Naive B cell (primary cell): ENCODE data around the gene HILPDA. TPM values are rescaled to one million over a fixed set of nuclear protein-coding genes. Genes with fewer than 3 reads are reported as not detected.

Experiments
- ATAC-seq, 2 donors: fragments of 150-1000 bp; cut with Tn5 transposase; 2 replicates each; pipeline ENCODE4 v1.10.0; 2021; ENCODE audit warnings: low read depth in 2 of 2, mild to moderate bottlenecking in 2 of 2, moderate library complexity in 2 of 2
- DNase-seq: peaks from one replicate; pipeline ENCODE4 v3.0.0; 2022
- H3K27ac Mint-ChIP-seq, 6 donors: one replicate each; pipeline ENCODE4 v1.8.0; 2020 to 2022; ENCODE audit warnings: mild to moderate bottlenecking in 6 of 6, mixed read lengths in 6 of 6, moderate library complexity in 5 of 6, inconsistent platforms in 2 of 6
- H3K27me3 Mint-ChIP-seq, 3 donors: one replicate each; pipeline ENCODE4 v1.8.0; 2021 to 2022; ENCODE audit warnings: mixed read lengths in 3 of 3, mild to moderate bottlenecking in 1 of 3
- H3K36me3 Mint-ChIP-seq, 2 donors: one replicate each; pipeline ENCODE4 v1.8.0; 2020 to 2022; ENCODE audit warnings: mixed read lengths in 2 of 2, inconsistent platforms in 1 of 2, mild to moderate bottlenecking in 1 of 2
- H3K4me1 Mint-ChIP-seq, 3 donors: one replicate each; pipeline ENCODE4 v1.8.0; 2020 to 2022; ENCODE audit warnings: mixed read lengths in 3 of 3, inconsistent platforms in 1 of 3, mild to moderate bottlenecking in 1 of 3, moderate library complexity in 1 of 3
- H3K4me3 Mint-ChIP-seq, 8 donors: one replicate each; pipeline ENCODE4 v1.8.0; 2020 to 2022; ENCODE audit warnings: mild to moderate bottlenecking in 8 of 8, mixed read lengths in 8 of 8, moderate library complexity in 8 of 8, inconsistent platforms in 2 of 8
- H3K9me3 Mint-ChIP-seq, 7 donors: one replicate each; pipeline ENCODE4 v1.8.0; 2020 to 2022; ENCODE audit warnings: mixed read lengths in 7 of 7, mild to moderate bottlenecking in 5 of 7, inconsistent platforms in 2 of 7, moderate library complexity in 1 of 7
- polyA plus RNA-seq, 6 donors: library from polyadenylated mRNA; unstranded; fragments of 300-500 nt; fragmentation: Illumina TruSeq; gene quantifications; one replicate each; pipeline ENCODE4 v1.2.3, GENCODE V29; 2021; ENCODE audit warnings: low read depth in 6 of 6

The HILPDA gene
- polyA plus RNA-seq, 6 donors from 2014 or later = 11.2 to 20.3 (median 13.1) TPM

- H3K36me3 Mint-ChIP-seq = no peaks in the 10 kb centered on the region
- DNase-seq (no peak), ATAC-seq (no peak)
- no peak overlapping the region for H3K4me3 Mint-ChIP-seq
- H3K27ac Mint-ChIP-seq = no peak overlapping the region
- peaks cover 0 to 7% (median 0%) of the 10 kb centered on the region in 3 donors for H3K27me3 Mint-ChIP-seq
- H3K4me1 Mint-ChIP-seq = no peaks in the 10 kb centered on the region
- no peaks in the 10 kb centered on the region for H3K9me3 Mint-ChIP-seq
These were observed 34.3 kb upstream of the HILPDA start for GRCh38 chr7:128421384-128421783.

GRCh38 chr7:128422037-128422436 lies 33.6 kb upstream of the HILPDA start:
- H3K36me3 Mint-ChIP-seq = no peaks in the 10 kb centered on the region
- ATAC-seq (no peak), DNase-seq (no peak)
- no peak overlapping the region for H3K4me3 Mint-ChIP-seq
- no peaks in the 10 kb centered on the region for H3K4me1 Mint-ChIP-seq
- peaks cover 0 to 7% (median 0%) of the 10 kb centered on the region in 3 donors for H3K27me3 Mint-ChIP-seq
- peak overlapping the region in 1 of 6 donors; percentile 30 for H3K27ac Mint-ChIP-seq
- no peaks in the 10 kb centered on the region for H3K9me3 Mint-ChIP-seq

- no peak for ATAC-seq
These were observed 32.8 kb upstream of the HILPDA start for GRCh38 chr7:128422842-128423241.

GRCh38 chr7:128424686-128425275 lies 30.9 kb upstream of the HILPDA start:
- no peak overlapping the region for H3K27ac Mint-ChIP-seq
- H3K4me1 Mint-ChIP-seq = no peaks in the 10 kb centered on the region
- H3K36me3 Mint-ChIP-seq = no peaks in the 10 kb centered on the region
- H3K9me3 Mint-ChIP-seq = no peaks in the 10 kb centered on the region
- DNase-seq = no peak
- peaks cover 0 to 6% (median 5%) of the 10 kb centered on the region in 3 donors for H3K27me3 Mint-ChIP-seq
- ATAC-seq = no peak
- H3K4me3 Mint-ChIP-seq = no peak overlapping the region

More at GRCh38 chr7:128422842-128423241, 32.8 kb upstream of the HILPDA start:
- no peak overlapping the region for H3K4me3 Mint-ChIP-seq
- no peak for DNase-seq
- no peaks in the 10 kb centered on the region for H3K9me3 Mint-ChIP-seq
- H3K4me1 Mint-ChIP-seq = no peaks in the 10 kb centered on the region
- peak overlapping the region in 1 of 6 donors; percentile 54 for H3K27ac Mint-ChIP-seq
- H3K36me3 Mint-ChIP-seq = no peaks in the 10 kb centered on the region
- peaks cover 0 to 7% (median 0%) of the 10 kb centered on the region in 3 donors for H3K27me3 Mint-ChIP-seq

GRCh38 chr7:128425850-128426249 lies 29.8 kb upstream of the HILPDA start:
- H3K4me1 Mint-ChIP-seq = no peaks in the 10 kb centered on the region
- no peaks in the 10 kb centered on the region for H3K9me3 Mint-ChIP-seq

GRCh38 chr7:128427289-128427891 lies 28.3 kb upstream of the HILPDA start:
- H3K36me3 Mint-ChIP-seq = no peaks in the 10 kb centered on the region
- no peak overlapping the region for H3K4me3 Mint-ChIP-seq
- H3K9me3 Mint-ChIP-seq = no peaks in the 10 kb centered on the region
- no peak overlapping the region for H3K27ac Mint-ChIP-seq
- ATAC-seq = peak; percentile 50 to 77
- DNase-seq = peak; percentile 47
- peaks cover 0 to 8% (median 6%) of the 10 kb centered on the region in 3 donors for H3K27me3 Mint-ChIP-seq
- no peaks in the 10 kb centered on the region for H3K4me1 Mint-ChIP-seq

More at GRCh38 chr7:128425850-128426249, 29.8 kb upstream of the HILPDA start:
- peak; percentile 58 for DNase-seq
- H3K36me3 Mint-ChIP-seq = no peaks in the 10 kb centered on the region
- peaks cover 0 to 8% (median 6%) of the 10 kb centered on the region in 3 donors for H3K27me3 Mint-ChIP-seq
- no peak overlapping the region for H3K27ac Mint-ChIP-seq
- ATAC-seq = peak; percentile 28 to 75
- H3K4me3 Mint-ChIP-seq = no peak overlapping the region

GRCh38 chr7:128430207-128430606 lies 25.5 kb upstream of the HILPDA start:
- DNase-seq (no peak), ATAC-seq (no peak)
- Mint-ChIP-seq H3K4me3 (peak overlapping the region in 1 of 8 donors; percentile 30), H3K36me3 (no peaks in the 10 kb centered on the region), H3K27ac (peak overlapping the region in 1 of 6 donors; percentile 58), H3K9me3 (no peaks in the 10 kb centered on the region), H3K27me3 (peaks cover 0 to 8% (median 6%) of the 10 kb centered on the region in 3 donors), H3K4me1 (no peaks in the 10 kb centered on the region)

GRCh38 chr7:128431221-128431620 lies 24.5 kb upstream of the HILPDA start:
- H3K4me1 Mint-ChIP-seq = peaks cover 0 to 6% (median 6%) of the 10 kb centered on the region in 3 donors
- H3K36me3 Mint-ChIP-seq = no peaks in the 10 kb centered on the region
- no peak overlapping the region for H3K4me3 Mint-ChIP-seq
- ATAC-seq = no peak
- H3K27ac Mint-ChIP-seq = peak overlapping the region in 1 of 6 donors; percentile 39
- no peaks in the 10 kb centered on the region for H3K9me3 Mint-ChIP-seq
- H3K27me3 Mint-ChIP-seq = peaks cover 0 to 8% (median 6%) of the 10 kb centered on the region in 3 donors
- DNase-seq = no peak

- ATAC-seq = no peak
- Mint-ChIP-seq H3K4me3 (no peak overlapping the region), H3K36me3 (no peaks in the 10 kb centered on the region), H3K27ac (no peak overlapping the region), H3K9me3 (no peaks in the 10 kb centered on the region), H3K4me1 (peaks cover 4 to 6% (median 6%) of the 10 kb centered on the region in 3 donors), H3K27me3 (peaks cover 0 to 8% (median 6%) of the 10 kb centered on the region in 3 donors)
- DNase-seq = no peak
These were observed 23.9 kb upstream of the HILPDA start for GRCh38 chr7:128431754-128432153.

GRCh38 chr7:128434413-128435326 lies 21.0 kb upstream of the HILPDA start:
- peaks cover 22 to 31% (median 27%) of the 10 kb centered on the region in 3 donors for H3K4me1 Mint-ChIP-seq
- H3K27me3 Mint-ChIP-seq = peaks cover 0 to 4% (median 2%) of the 10 kb centered on the region in 3 donors
- ATAC-seq = no peak
- H3K27ac Mint-ChIP-seq = peak overlapping the region in 1 of 6 donors; percentile 82
- DNase-seq = no peak
- H3K36me3 Mint-ChIP-seq = no peaks in the 10 kb centered on the region
- no peak overlapping the region for H3K4me3 Mint-ChIP-seq
- H3K9me3 Mint-ChIP-seq = no peaks in the 10 kb centered on the region

GRCh38 chr7:128435327-128435686 lies 20.4 kb upstream of the HILPDA start:
- Mint-ChIP-seq H3K4me3 (no peak overlapping the region), H3K27ac (peak overlapping the region in 1 of 6 donors; percentile 39), H3K36me3 (no peaks in the 10 kb centered on the region), H3K9me3 (no peaks in the 10 kb centered on the region), H3K4me1 (peaks cover 22 to 31% (median 27%) of the 10 kb centered on the region in 3 donors), H3K27me3 (no peaks in the 10 kb centered on the region)
- no peak for DNase-seq
- ATAC-seq = no peak

- peaks cover 22 to 31% (median 27%) of the 10 kb centered on the region in 3 donors for H3K4me1 Mint-ChIP-seq
- no peaks in the 10 kb centered on the region for H3K36me3 Mint-ChIP-seq
- H3K27me3 Mint-ChIP-seq = no peaks in the 10 kb centered on the region
- H3K4me3 Mint-ChIP-seq = peak overlapping the region; percentile 8 to 86 (median 64)
- DNase-seq = peak; percentile 51
- no peaks in the 10 kb centered on the region for H3K9me3 Mint-ChIP-seq
- peak; percentile 99 to 100 for ATAC-seq
- H3K27ac Mint-ChIP-seq = peak overlapping the region; percentile 12 to 90 (median 71)
These were observed 18.0 kb upstream of the HILPDA start for GRCh38 chr7:128437426-128438332.
